Neutrophil (primary cell): ENCODE data around the gene KRTAP19-3.

ENCODE experiments used
- H3K27ac ChIP-seq: fragments of 200-600 bp; sonication (generic); 2 replicates; pipeline ENCODE4 v1.5.1; 2016; ENCODE audit warnings: mild to moderate bottlenecking, moderate library complexity
- H3K27me3 ChIP-seq: fragments of 200-600 bp; sonication (generic); 2 replicates; pipeline ENCODE4 v1.6.0; 2016; ENCODE audit warnings: mild to moderate bottlenecking
- H3K36me3 ChIP-seq: fragments of 200-600 bp; sonication (generic); 2 replicates; pipeline ENCODE4 v1.5.1; 2017
- H3K4me1 ChIP-seq, 2 experiments: fragments of 200-600 bp in 1 of 2; sonication (generic) in 1 of 2; 1 replicate in 1 of 2; 2 replicates in 1 of 2; pipeline versions ENCODE4 v1.5.1 to v1.6.1; 2013 to 2016; ENCODE audit warnings: low read depth in 1 of 2, low read length in 1 of 2, mild to moderate bottlenecking in 1 of 2, moderate library complexity in 1 of 2; ENCODE audit not compliant: control insufficient read depth in 1 of 2, insufficient read depth in 1 of 2
- H3K4me3 ChIP-seq, 2 experiments: fragments of 200-600 bp in 1 of 2; sonication (generic) in 1 of 2; 1 replicate in 1 of 2; 2 replicates in 1 of 2; pipeline ENCODE4 v1.5.1; 2013 to 2016; ENCODE audit warnings: low read depth in 1 of 2, low read length in 1 of 2, mild to moderate bottlenecking in 1 of 2, moderate library complexity in 1 of 2
- H3K9me3 ChIP-seq: fragments of 200-600 bp; sonication (generic); 2 replicates; pipeline ENCODE4 v1.5.1; 2016
- CTCF ChIP-seq: fragments of 200-600 bp; sonication (generic); IDR thresholded peaks from 2 replicates; pipeline ENCODE4 v1.5.1; 2016; ENCODE audit warnings: antibody characterized with exemption

Gene KRTAP19-3

GRCh38 chr21:30443226-30443625, 48.6 kb downstream of the KRTAP19-3 start:
- no peaks in the 10 kb centered on the region for H3K9me3 ChIP-seq
- no peaks in the 10 kb centered on the region for H3K36me3 ChIP-seq
- no peak for TF ChIP-seq CTCF
- H3K27ac ChIP-seq: no peak overlapping the region
- no peak overlapping the region for H3K4me3 ChIP-seq
- H3K4me1 ChIP-seq: no peaks in the 10 kb centered on the region
- H3K27me3 ChIP-seq: no peaks in the 10 kb centered on the region
